GM23338 (cell line): ENCODE data around the gene DUS3L.

Source experiments
- EZH2 ChIP-seq: fragments of 200-600 bp; sonication (generic); IDR thresholded peaks from one replicate; pipeline ENCODE4 v1.8.0; 2017; ENCODE audit warnings: antibody characterized with exemption, mild to moderate bottlenecking, low read depth; ENCODE audit not compliant: unreplicated experiment
- EZH2phosphoT487 ChIP-seq: fragments of 200-600 bp; sonication (generic); IDR thresholded peaks from one replicate; pipeline ENCODE4 v1.8.1; 2018; ENCODE audit warnings: antibody characterized with exemption; ENCODE audit not compliant: unreplicated experiment
- JUNB ChIP-seq: IDR thresholded peaks from one replicate; pipeline ENCODE4 v1.6.1; 2016; ENCODE audit warnings: antibody characterized with exemption; ENCODE audit not compliant: unreplicated experiment
- POLR2AphosphoS5 ChIP-seq: IDR thresholded peaks from 2 replicates; pipeline ENCODE4 v1.6.1; 2016; ENCODE audit warnings: antibody characterized with exemption, low read depth
- STAT1 ChIP-seq: IDR thresholded peaks from one replicate; pipeline ENCODE4 v1.6.1; 2016; ENCODE audit warnings: antibody characterized with exemption; ENCODE audit not compliant: unreplicated experiment
- ZNF331 ChIP-seq: fragments of 250-450 bp; sonication (Bioruptor Pico); IDR thresholded peaks from 2 replicates; pipeline ENCODE4 v1.5.0; 2020; ENCODE audit warnings: low read depth, mild to moderate bottlenecking, moderate library complexity
- TF ChIP-seq, protein P1 (sequence below): IDR thresholded peaks from one replicate; pipeline ENCODE4 v1.6.1; 2018; ENCODE audit warnings: antibody characterized with exemption; ENCODE audit not compliant: unreplicated experiment
- TF ChIP-seq, protein P2 (sequence below), 2 experiments: fragments of 200-600 bp in 1 of 2; sonication (generic) in 1 of 2; conservative IDR thresholded peaks; 2 replicates each; pipeline versions ENCODE4 v1.5.1 to v1.6.1; 2016 to 2017; ENCODE audit warnings: antibody characterized with exemption in 2 of 2, low read depth in 2 of 2, mild to moderate bottlenecking in 2 of 2, moderate library complexity in 1 of 2

DNA sequence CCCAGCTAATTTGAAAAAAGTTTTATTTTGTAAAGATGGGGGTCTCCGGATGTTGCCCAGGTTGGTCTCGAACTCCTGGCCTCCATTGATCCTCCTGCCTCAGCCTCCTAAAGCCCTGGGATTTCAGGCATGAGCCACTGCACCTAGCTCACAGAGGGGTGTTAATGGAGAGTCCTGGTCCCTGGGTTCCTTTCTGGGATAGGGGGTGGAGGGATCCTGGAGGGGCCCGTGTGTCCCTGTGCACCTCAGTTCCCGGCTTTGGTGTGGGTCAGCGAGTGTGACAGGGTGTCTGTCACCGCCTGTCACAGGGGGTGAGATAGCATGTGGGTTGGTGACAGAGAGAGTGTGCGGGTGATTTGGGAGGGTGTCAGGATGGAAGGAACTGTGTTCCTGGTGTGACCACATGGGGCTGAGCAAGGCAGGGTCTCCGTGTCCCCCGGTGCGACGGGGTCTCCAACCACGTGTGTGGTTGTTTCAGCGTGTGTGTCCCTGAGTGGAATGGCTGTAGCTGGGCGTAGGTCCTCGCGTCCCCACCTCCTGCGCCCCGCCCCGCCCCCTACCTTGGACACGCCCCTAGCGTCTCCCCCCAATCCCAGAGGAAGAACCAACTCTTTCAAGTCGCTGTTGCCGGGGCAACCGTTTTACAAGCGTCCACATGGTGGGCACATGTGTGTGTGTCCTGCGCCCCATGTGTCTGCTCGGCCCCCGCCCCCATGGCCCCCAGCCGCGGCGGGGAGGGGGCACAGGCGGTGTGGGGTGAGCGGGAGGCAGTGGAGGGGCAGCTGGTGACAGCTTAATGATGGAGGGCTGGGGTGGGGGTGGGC is 11.0 kb upstream of the DUS3L start:
- TF ChIP-seq, protein P1, sequence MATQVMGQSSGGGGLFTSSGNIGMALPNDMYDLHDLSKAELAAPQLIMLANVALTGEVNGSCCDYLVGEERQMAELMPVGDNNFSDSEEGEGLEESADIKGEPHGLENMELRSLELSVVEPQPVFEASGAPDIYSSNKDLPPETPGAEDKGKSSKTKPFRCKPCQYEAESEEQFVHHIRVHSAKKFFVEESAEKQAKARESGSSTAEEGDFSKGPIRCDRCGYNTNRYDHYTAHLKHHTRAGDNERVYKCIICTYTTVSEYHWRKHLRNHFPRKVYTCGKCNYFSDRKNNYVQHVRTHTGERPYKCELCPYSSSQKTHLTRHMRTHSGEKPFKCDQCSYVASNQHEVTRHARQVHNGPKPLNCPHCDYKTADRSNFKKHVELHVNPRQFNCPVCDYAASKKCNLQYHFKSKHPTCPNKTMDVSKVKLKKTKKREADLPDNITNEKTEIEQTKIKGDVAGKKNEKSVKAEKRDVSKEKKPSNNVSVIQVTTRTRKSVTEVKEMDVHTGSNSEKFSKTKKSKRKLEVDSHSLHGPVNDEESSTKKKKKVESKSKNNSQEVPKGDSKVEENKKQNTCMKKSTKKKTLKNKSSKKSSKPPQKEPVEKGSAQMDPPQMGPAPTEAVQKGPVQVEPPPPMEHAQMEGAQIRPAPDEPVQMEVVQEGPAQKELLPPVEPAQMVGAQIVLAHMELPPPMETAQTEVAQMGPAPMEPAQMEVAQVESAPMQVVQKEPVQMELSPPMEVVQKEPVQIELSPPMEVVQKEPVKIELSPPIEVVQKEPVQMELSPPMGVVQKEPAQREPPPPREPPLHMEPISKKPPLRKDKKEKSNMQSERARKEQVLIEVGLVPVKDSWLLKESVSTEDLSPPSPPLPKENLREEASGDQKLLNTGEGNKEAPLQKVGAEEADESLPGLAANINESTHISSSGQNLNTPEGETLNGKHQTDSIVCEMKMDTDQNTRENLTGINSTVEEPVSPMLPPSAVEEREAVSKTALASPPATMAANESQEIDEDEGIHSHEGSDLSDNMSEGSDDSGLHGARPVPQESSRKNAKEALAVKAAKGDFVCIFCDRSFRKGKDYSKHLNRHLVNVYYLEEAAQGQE, result no peak
- TF ChIP-seq, protein P2, sequence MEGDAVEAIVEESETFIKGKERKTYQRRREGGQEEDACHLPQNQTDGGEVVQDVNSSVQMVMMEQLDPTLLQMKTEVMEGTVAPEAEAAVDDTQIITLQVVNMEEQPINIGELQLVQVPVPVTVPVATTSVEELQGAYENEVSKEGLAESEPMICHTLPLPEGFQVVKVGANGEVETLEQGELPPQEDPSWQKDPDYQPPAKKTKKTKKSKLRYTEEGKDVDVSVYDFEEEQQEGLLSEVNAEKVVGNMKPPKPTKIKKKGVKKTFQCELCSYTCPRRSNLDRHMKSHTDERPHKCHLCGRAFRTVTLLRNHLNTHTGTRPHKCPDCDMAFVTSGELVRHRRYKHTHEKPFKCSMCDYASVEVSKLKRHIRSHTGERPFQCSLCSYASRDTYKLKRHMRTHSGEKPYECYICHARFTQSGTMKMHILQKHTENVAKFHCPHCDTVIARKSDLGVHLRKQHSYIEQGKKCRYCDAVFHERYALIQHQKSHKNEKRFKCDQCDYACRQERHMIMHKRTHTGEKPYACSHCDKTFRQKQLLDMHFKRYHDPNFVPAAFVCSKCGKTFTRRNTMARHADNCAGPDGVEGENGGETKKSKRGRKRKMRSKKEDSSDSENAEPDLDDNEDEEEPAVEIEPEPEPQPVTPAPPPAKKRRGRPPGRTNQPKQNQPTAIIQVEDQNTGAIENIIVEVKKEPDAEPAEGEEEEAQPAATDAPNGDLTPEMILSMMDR (conservative IDR thresholded peaks at IDR 0.05; ENCODE audit: low read depth in 2 of 2), result no peak
- no peak for TF ChIP-seq ZNF331 (CRISPR knock-in tag)
- TF ChIP-seq EZH2, result no peak
- no peak for TF ChIP-seq POLR2AphosphoS5
- TF ChIP-seq EZH2phosphoT487, result no peak
- TF ChIP-seq STAT1, result no peak
- no peak for TF ChIP-seq JUNB
